NT2/D1 (cell line): ENCODE results near the gene ACSM5.
"Not testable (repeated sequence)": the region's sequence is repeated elsewhere in the genome, so short reads cannot be mapped to it uniquely, and the experiment has no call there.

Experiments
- DNase-seq: peaks from one replicate; pipeline ENCODE4 v3.0.0-alpha.2; 2011; ENCODE audit warnings: low read depth, low spot score
- H3K27me3 ChIP-seq: 2 replicates; pipeline ENCODE4 v1.6.0; 2011; ENCODE audit warnings: mild to moderate bottlenecking; ENCODE audit not compliant: insufficient read length, insufficient read depth
- H3K36me3 ChIP-seq: 2 replicates; pipeline ENCODE4 v1.6.1; 2011; ENCODE audit warnings: mild to moderate bottlenecking, low read length, mixed read lengths; ENCODE audit not compliant: insufficient read depth, insufficient read length
- H3K4me1 ChIP-seq: 2 replicates; pipeline ENCODE4 v1.5.1; 2011; ENCODE audit not compliant: insufficient read depth, insufficient read length
- H3K4me3 ChIP-seq: 2 replicates; pipeline ENCODE4 v1.5.1; 2011; ENCODE audit warnings: low read depth; ENCODE audit not compliant: insufficient read length
- H3K9ac ChIP-seq: 2 replicates; pipeline ENCODE4 v1.6.0; 2011; ENCODE audit warnings: low read depth; ENCODE audit not compliant: insufficient read length
- H3K9me3 ChIP-seq: 2 replicates; pipeline ENCODE4 v1.5.1; 2011; ENCODE audit warnings: mild to moderate bottlenecking, low read length; ENCODE audit not compliant: insufficient read depth
- SUZ12 ChIP-seq: IDR thresholded peaks from 2 replicates; pipeline ENCODE4 v1.6.1; 2011; ENCODE audit not compliant: insufficient read length, insufficient read depth; ENCODE audit errors: extremely low read depth
- YY1 ChIP-seq: IDR thresholded peaks from 2 replicates; pipeline ENCODE4 v1.6.1; 2011; ENCODE audit not compliant: insufficient read length, insufficient read depth
- ZNF274 ChIP-seq: IDR thresholded peaks from 2 replicates; pipeline ENCODE4 v1.6.1; 2011; ENCODE audit warnings: mild to moderate bottlenecking, low read depth, low read length

ACSM5 gene

DNA sequence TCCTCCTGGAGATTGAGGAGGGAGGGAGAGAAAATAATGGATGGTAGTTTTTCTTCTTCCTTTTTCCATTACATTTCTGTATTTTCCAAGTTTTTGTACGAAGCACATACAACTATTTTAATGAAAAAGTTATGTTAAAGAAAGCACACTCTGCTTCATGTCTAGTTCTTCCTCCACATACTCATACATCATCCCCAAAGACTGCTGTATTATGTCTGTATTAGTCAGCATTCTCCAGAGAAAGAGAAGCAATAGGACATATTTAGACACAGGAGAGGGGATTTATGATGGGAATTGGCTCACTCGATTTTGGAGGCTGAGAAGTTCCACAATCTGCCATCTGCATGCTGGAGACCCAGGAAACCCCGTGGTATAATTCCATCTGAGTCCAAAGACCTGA, 31.9 kb downstream of the ACSM5 start:
- Histone ChIP-seq H3K9ac (no peak overlapping the region), H3K9me3 (no peaks in the 10 kb centered on the region), H3K4me3 (no peak overlapping the region), H3K27me3 (no peaks in the 10 kb centered on the region), H3K4me1 (no peaks in the 10 kb centered on the region), H3K36me3 (no peaks in the 10 kb centered on the region)
- DNase-seq = no peak
- TF ChIP-seq SUZ12 (no peak), ZNF274 (no peak), YY1 (no peak)

DNA sequence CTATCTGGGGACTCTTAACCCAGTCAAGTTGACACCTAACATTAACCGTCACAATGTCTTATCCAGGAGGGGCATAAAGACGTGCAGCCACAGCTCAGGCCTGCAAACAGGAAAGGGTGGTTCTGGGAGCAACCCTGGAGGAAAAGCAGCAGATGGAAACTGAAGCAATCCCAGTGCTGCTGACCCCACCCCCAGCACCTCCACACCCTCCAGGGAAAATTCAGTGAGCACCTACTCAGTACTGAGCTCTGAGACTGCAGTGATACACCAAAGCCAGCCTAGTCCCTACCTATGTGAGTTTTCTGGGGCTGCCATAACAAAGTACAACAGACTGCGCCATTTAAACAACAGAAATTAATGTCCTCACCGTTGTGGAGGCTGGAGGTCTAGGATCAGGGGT, 32.5 kb downstream of the ACSM5 start:
- DNase-seq, H3K4me3 ChIP-seq, H3K4me1 ChIP-seq, H3K36me3 ChIP-seq, H3K9ac ChIP-seq, H3K9me3 ChIP-seq, H3K27me3 ChIP-seq: not testable (repeated sequence)

DNA sequence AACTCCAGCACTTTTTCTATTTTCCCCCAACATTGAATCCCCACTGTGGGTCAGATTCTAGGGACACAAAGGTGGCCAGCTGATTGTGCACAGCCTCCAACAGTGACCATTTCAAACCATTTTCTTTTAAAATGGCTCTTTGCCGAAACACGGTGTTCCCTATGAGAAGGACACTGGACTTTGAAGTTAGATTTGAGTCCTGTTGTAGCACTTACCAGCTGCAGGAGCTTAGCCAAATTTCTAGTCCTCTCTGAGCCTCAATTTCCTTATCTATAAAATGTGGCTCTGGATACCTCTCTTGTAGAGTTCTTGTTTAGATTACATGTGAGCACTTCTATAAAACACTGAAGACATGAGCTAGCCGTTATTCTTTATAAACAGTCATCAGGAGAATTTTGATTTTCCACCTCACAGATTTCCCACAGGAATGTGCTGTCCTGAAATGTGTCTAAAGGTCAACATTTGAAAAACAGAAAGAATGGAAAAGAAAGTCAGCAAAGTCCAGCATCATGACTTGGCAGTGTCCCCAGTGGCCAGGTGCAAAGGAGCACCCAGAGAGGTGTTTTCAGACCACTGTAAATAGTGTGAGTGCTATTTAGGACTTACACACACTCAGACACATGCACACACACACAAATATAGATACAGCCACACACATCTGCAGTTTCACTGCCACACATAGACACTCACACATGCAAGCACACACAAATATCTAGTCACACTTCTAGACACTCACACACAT, 37.5 kb downstream of the ACSM5 start:
- DNase-seq, H3K4me3 ChIP-seq, H3K9me3 ChIP-seq, H3K9ac ChIP-seq, H3K27me3 ChIP-seq, H3K36me3 ChIP-seq, H3K4me1 ChIP-seq: not testable (repeated sequence)

DNA sequence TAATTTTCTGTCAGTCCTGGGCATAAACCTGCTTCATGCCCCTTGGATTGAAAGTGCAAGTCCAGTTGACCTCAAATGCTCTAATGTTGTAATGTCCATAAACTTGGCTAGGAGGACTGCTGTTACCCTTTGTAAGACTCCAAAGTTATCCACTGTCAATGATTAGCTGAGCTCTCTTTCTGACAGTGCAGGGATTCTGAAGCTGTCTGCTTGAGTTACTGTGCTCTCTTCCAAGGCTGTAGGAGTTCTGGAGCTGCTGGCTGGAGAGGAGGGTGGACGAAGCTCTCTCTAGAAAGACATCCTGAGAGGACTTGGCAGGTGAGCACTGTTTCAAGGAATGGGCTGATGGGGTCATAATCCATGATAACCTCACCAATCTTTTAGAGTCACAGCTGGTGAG, 42.0 kb downstream of the ACSM5 start, which contains the start of gene ACSM2A:
TSS of gene ACSM2A (plus strand) at position 158 of the 400 bp plus-strand sequence. CDS start 8,594 bp downstream, outside the sequence.
- DNase-seq, H3K9me3 ChIP-seq, H3K4me3 ChIP-seq, H3K36me3 ChIP-seq, H3K27me3 ChIP-seq, H3K9ac ChIP-seq, H3K4me1 ChIP-seq: not testable (repeated sequence)

DNA sequence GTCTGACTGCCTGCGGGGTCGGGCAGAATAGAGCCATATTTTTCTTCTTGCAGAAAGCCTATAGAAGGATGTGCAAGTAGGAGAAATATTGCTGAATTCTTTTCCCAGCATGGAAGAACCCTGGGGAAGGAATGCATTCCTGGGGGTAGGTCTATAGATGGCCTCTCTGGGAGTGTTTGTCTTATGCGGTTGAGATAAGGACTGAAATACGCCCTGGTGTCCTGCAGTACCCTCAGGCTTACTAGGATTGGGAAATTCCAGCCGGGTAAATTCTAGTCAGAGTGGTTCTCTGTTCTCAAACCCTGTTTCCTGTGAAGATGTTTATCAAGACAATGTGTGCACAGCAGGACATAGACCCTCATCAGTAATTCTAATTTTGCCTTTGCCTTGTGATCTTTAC, 44.3 kb downstream of the ACSM5 start:
- DNase-seq, H3K36me3 ChIP-seq, H3K9ac ChIP-seq, H3K9me3 ChIP-seq, H3K4me1 ChIP-seq, H3K27me3 ChIP-seq, H3K4me3 ChIP-seq: not testable (repeated sequence)

DNA sequence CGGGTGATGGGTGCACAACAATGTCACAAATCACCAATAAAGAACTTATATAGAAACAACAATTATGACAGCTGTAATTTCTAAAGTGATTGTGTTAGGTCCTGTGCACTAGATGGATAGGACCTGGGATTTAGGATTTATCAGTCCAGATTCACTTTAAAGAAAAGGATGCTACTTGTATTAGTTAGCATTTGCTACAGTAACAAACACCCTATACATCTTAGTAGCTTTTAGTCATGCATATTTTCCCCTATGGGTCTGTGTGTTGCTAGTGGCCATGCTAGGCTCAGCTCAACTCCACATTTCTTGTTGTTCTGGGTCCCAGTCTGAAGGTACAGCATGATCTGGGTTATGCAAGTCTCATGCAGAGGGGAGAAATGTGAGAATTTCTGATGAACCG, 49.9 kb downstream of the ACSM5 start:
- not testable (repeated sequence) for H3K36me3 ChIP-seq, H3K4me1 ChIP-seq, DNase-seq, H3K4me3 ChIP-seq, H3K27me3 ChIP-seq, H3K9me3 ChIP-seq, H3K9ac ChIP-seq

DNA sequence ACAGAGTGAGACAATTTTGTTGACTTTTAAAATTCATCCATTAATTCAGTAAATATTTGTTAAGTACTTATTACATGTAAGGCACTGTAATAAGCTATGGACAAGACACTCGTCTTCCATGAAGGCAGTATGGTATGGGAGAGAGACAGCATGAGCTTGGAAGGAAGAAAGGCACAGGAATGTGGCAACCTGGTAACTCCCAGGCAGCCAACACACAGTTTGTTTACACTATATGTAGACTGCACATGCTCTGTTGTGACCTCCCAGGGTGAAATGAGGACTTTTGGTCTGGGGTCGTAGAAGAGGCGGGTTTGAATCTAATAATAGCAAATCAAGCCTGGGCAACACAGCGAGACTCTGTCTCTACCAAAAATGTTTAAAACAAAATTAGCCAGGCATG, 51.0 kb downstream of the ACSM5 start:
- not testable (repeated sequence) for H3K9ac ChIP-seq, H3K9me3 ChIP-seq, H3K27me3 ChIP-seq, H3K36me3 ChIP-seq, H3K4me3 ChIP-seq, H3K4me1 ChIP-seq, DNase-seq

DNA sequence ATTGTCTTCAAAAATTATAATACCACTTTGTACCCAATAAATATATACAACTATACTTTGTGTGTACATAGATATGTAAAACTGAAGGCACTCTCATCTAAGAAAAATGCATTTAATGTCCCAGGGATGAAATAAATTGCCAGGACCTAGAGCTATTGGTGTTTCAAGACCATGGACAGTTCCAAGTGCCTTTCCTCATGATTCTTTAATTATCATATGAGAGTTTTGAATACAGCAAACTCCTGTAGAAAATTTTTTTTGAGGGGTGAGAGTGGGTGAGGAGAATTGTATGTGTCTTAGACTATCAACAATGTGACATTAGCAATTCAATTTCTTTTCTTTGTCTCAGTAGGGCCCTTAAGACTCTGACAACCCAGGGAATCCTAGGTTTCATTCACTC, 59.6 kb downstream of the ACSM5 start:
- H3K27me3 ChIP-seq, H3K9me3 ChIP-seq, H3K9ac ChIP-seq, H3K4me3 ChIP-seq, H3K36me3 ChIP-seq, H3K4me1 ChIP-seq, DNase-seq: not testable (repeated sequence)

DNA sequence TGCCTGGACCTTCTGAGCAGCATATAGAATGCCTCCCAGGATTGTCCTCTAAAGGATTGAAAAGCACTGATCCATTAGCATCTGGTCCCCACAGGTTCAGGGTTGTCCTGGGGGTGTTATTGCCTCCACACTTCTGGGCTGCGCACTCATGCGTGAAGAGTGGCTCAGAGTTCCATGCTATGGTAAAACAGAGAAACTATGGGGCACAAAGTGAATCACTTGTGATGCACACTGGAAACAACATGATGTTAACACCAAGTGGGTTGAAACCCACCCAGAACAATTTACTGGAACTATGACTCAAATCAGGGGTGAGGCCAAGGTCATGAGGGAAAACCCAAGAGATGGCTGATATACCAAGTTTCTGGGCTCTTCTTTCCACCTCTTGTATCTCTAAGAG, 60.6 kb downstream of the ACSM5 start:
- not testable (repeated sequence) for H3K9ac ChIP-seq, H3K4me1 ChIP-seq, H3K9me3 ChIP-seq, H3K36me3 ChIP-seq, DNase-seq, H3K4me3 ChIP-seq, H3K27me3 ChIP-seq

DNA sequence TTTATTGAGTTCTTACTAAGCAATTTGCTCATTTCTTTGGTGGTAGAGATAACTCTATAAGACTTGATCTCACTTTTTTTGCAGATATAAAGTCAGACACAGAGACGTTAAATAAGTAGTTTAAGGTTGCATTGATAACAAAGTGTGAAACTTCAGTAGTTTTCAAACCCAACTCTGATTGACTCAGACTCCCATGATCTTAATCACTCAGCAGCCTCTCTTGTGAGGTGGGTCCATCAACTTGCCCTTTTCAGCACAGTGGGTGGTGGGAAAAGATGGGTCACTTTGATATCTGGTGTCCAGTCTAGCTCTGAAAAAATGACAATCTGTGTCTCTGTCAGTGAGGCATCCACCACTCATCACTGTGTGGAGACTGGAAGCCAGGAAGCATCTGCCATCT, 61.4 kb downstream of the ACSM5 start:
- not testable (repeated sequence) for H3K36me3 ChIP-seq, H3K27me3 ChIP-seq, H3K9ac ChIP-seq, H3K9me3 ChIP-seq, H3K4me1 ChIP-seq, H3K4me3 ChIP-seq, DNase-seq

DNA sequence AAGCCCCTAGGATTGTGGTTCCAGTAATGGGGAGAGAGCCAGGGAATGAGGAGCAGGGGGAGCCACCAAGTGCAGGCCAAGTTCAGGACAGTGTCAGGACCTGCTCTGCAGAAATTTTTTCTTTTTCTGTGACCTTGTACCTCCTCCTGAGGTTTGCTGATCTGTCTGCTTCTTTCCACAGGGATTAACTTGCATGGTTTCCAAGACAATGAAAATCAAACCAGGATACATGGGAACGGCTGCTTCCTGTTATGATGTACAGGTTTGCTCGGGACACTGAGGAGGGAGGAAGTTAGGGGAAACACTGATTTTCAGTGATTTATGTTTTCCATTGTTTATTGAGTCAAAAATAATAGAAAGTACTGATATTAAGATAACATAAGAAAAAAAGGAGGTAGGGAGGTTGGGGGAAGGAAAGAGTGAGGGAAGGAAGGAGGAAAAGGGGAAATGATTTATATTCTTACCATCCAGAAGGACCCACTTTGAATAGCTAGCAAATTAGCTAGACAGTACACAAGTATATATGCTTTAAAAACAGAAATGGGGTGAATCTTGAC, 67.9 kb downstream of the ACSM5 start:
- H3K9me3 ChIP-seq, H3K36me3 ChIP-seq, H3K4me1 ChIP-seq, H3K4me3 ChIP-seq, H3K9ac ChIP-seq, DNase-seq, H3K27me3 ChIP-seq: not testable (repeated sequence)

DNA sequence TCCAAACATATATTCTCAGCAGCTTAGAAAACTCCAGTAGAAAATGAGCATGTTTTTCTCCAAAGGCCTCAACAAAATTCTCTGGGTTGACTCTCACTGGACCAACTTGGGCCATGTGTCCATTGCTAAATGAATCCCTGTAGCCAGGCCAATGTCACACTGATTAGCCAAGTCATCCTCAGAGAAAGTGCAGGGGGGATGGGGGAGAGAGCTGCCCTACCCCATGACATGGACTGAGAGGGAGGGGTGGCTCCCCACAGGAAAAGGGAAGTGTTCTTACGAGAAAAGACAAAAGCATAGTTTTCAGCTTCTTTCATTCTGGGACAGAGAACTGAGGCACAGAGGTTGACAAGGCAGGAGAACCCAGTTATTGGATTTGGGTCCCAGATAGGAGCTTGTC, 74.7 kb downstream of the ACSM5 start:
- H3K4me1 ChIP-seq, H3K9me3 ChIP-seq, DNase-seq, H3K36me3 ChIP-seq, H3K27me3 ChIP-seq, H3K4me3 ChIP-seq, H3K9ac ChIP-seq: not testable (repeated sequence)
